ENCODE results near the gene RSPH4A. TPM values are rescaled to one million over a fixed set of nuclear protein-coding genes. Genes with fewer than 3 reads are reported as not detected.

RSPH4A gene
- polyA plus RNA-seq, 1 donor from 2014 or later, result 11.0 TPM

DNA sequence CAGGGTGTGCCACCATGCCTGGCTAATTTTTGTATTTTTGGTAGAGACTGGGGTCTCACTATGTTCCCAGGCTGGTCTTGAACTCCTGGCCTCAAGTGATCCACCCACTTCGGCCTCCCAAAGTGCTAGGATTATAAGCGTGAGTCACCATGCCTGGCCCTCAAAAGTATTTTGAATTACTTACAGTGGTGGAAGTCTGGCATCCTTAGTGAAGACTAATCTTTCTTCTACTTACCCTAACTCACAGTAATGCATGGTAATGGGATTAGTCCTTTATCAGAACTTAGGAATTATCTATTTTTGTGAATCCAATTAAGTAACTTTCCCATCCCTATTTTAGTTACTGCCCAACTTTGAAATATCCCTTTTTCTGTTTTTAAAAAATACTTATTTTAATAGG, 41.1 kb upstream of the RSPH4A start:
- Histone ChIP-seq H3K27me3 (ENCODE audit: insufficient read depth, low read depth, low read length) (no peaks in the 10 kb centered on the region), H3K36me3 (ENCODE audit: insufficient read depth, low read length) (no peaks in the 10 kb centered on the region), H3K27ac (ENCODE audit: low read length) (no peak overlapping the region), H3K9me2 (ENCODE audit: insufficient read depth, low read length) (no peaks in the 10 kb centered on the region), H3K9me3 (ENCODE audit: low read length) (no peaks in the 10 kb centered on the region), H4K20me1 (ENCODE audit: insufficient read depth) (no peaks in the 10 kb centered on the region), H3K9ac (ENCODE audit: low read length) (no peak overlapping the region), H3K4me2 (ENCODE audit: low read length) (no peak overlapping the region), H3K79me2 (replicated peaks; ENCODE audit: insufficient read depth, low read length) (peaks cover 31% of the 10 kb centered on the region), H3F3A (ENCODE audit: insufficient read depth, low read length, poor library complexity, severe bottlenecking) (no peaks in the 10 kb centered on the region), H3K4me3 (ENCODE audit: low read length) (no peak overlapping the region), H2AFZ (ENCODE audit: low read depth, low read length) (no peak overlapping the region)
- TF ChIP-seq EP300 (conservative IDR thresholded peaks at IDR 0.05; ENCODE audit: poor library complexity, severe bottlenecking), result no peak

DNA sequence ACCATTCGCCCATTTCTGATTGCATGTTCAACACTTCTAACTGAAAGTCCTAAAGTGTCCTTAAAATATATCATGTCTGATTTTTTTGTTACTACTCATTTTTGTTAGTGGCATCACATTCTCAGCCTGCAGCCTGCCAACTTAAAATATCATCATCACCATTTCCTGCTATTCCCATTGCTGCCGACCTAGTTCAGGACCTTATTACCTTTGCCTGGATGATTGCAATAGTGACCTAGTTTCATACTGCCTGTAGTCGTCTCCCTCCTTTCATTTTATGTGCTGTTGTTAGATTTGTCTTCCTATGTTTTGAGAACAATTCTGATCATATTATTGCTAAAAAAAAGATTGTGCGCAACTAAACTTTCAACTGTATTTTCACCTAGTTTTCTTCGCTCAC, 38.8 kb upstream of the RSPH4A start:
- H3K4me3 ChIP-seq (ENCODE audit: low read length), result no peak overlapping the region
- H3K9ac ChIP-seq (ENCODE audit: low read length), result no peak overlapping the region
- no peak overlapping the region for H3K27ac ChIP-seq (ENCODE audit: low read length)
- no peaks in the 10 kb centered on the region for H3K27me3 ChIP-seq (ENCODE audit: insufficient read depth, low read depth, low read length)
- no peaks in the 10 kb centered on the region for H3K36me3 ChIP-seq (ENCODE audit: insufficient read depth, low read length)
- H4K20me1 ChIP-seq (ENCODE audit: insufficient read depth), result no peaks in the 10 kb centered on the region
- H3K9me2 ChIP-seq (ENCODE audit: insufficient read depth, low read length), result no peaks in the 10 kb centered on the region
- H3K4me2 ChIP-seq (ENCODE audit: low read length), result no peak overlapping the region
- no peaks in the 10 kb centered on the region for H3K9me3 ChIP-seq (ENCODE audit: low read length)
- H3F3A ChIP-seq (ENCODE audit: insufficient read depth, low read length, poor library complexity, severe bottlenecking), result no peaks in the 10 kb centered on the region
- TF ChIP-seq TAF1 (IDR thresholded peaks at IDR 0.05; ENCODE audit: low read depth) (no peak), EZH2 (IDR thresholded peaks at IDR 0.05; ENCODE audit: borderline replicate concordance, insufficient read depth, low read length, poor library complexity, severe bottlenecking) (no peak), RAD21 (conservative IDR thresholded peaks at IDR 0.05) (no peak), POLR2AphosphoS5 (IDR thresholded peaks at IDR 0.05) (no peak), SMC3 (conservative IDR thresholded peaks at IDR 0.05; ENCODE audit: poor library complexity) (no peak)
- peaks cover 24% of the 10 kb centered on the region for H3K79me2 ChIP-seq (replicated peaks; ENCODE audit: insufficient read depth, low read length)
- H2AFZ ChIP-seq (ENCODE audit: low read depth, low read length), result no peak overlapping the region

DNA sequence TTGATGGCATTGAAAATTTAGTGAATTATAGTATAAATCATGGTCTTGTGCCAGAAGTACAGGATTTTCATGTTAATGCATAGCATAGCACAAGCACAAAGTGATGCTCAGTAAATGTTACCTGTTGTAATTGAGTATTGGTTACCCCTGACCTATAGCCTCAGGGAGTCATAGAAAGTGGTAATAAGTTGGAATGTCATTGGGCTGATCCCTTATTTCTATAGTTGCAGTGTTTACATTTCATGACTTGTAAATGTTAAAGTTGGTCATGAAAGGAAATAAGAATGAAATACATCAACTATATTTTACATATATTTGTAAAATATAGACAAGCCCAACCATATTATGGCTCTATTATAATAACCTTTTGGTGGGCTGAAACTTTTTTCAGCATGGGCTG, 37.9 kb upstream of the RSPH4A start:
- Histone ChIP-seq H3K9me3 (ENCODE audit: low read length) (no peaks in the 10 kb centered on the region), H3K9ac (ENCODE audit: low read length) (no peak overlapping the region), H3F3A (ENCODE audit: insufficient read depth, low read length, poor library complexity, severe bottlenecking) (no peaks in the 10 kb centered on the region), H3K27ac (ENCODE audit: low read length) (no peak overlapping the region), H4K20me1 (ENCODE audit: insufficient read depth) (no peaks in the 10 kb centered on the region), H2AFZ (ENCODE audit: low read depth, low read length) (no peak overlapping the region), H3K27me3 (ENCODE audit: insufficient read depth, low read depth, low read length) (no peaks in the 10 kb centered on the region), H3K79me2 (replicated peaks; ENCODE audit: insufficient read depth, low read length) (peaks cover 16% of the 10 kb centered on the region), H3K9me2 (ENCODE audit: insufficient read depth, low read length) (no peaks in the 10 kb centered on the region), H3K4me3 (ENCODE audit: low read length) (no peak overlapping the region), H3K4me2 (ENCODE audit: low read length) (no peak overlapping the region), H3K36me3 (ENCODE audit: insufficient read depth, low read length) (no peaks in the 10 kb centered on the region)
- TF ChIP-seq, protein P1, sequence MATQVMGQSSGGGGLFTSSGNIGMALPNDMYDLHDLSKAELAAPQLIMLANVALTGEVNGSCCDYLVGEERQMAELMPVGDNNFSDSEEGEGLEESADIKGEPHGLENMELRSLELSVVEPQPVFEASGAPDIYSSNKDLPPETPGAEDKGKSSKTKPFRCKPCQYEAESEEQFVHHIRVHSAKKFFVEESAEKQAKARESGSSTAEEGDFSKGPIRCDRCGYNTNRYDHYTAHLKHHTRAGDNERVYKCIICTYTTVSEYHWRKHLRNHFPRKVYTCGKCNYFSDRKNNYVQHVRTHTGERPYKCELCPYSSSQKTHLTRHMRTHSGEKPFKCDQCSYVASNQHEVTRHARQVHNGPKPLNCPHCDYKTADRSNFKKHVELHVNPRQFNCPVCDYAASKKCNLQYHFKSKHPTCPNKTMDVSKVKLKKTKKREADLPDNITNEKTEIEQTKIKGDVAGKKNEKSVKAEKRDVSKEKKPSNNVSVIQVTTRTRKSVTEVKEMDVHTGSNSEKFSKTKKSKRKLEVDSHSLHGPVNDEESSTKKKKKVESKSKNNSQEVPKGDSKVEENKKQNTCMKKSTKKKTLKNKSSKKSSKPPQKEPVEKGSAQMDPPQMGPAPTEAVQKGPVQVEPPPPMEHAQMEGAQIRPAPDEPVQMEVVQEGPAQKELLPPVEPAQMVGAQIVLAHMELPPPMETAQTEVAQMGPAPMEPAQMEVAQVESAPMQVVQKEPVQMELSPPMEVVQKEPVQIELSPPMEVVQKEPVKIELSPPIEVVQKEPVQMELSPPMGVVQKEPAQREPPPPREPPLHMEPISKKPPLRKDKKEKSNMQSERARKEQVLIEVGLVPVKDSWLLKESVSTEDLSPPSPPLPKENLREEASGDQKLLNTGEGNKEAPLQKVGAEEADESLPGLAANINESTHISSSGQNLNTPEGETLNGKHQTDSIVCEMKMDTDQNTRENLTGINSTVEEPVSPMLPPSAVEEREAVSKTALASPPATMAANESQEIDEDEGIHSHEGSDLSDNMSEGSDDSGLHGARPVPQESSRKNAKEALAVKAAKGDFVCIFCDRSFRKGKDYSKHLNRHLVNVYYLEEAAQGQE (IDR thresholded peaks at IDR 0.05; ENCODE audit: borderline replicate concordance), result no peak
- TF ChIP-seq MXI1 (conservative IDR thresholded peaks at IDR 0.05; ENCODE audit: poor library complexity, severe bottlenecking) (no peak), EP300 (conservative IDR thresholded peaks at IDR 0.05; ENCODE audit: poor library complexity, severe bottlenecking) (no peak), SMC3 (conservative IDR thresholded peaks at IDR 0.05; ENCODE audit: poor library complexity) (no peak), POLR2AphosphoS5 (IDR thresholded peaks at IDR 0.05) (no peak)
- TF ChIP-seq, protein P2, sequence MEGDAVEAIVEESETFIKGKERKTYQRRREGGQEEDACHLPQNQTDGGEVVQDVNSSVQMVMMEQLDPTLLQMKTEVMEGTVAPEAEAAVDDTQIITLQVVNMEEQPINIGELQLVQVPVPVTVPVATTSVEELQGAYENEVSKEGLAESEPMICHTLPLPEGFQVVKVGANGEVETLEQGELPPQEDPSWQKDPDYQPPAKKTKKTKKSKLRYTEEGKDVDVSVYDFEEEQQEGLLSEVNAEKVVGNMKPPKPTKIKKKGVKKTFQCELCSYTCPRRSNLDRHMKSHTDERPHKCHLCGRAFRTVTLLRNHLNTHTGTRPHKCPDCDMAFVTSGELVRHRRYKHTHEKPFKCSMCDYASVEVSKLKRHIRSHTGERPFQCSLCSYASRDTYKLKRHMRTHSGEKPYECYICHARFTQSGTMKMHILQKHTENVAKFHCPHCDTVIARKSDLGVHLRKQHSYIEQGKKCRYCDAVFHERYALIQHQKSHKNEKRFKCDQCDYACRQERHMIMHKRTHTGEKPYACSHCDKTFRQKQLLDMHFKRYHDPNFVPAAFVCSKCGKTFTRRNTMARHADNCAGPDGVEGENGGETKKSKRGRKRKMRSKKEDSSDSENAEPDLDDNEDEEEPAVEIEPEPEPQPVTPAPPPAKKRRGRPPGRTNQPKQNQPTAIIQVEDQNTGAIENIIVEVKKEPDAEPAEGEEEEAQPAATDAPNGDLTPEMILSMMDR (IDR thresholded peaks at IDR 0.05; ENCODE audit: poor library complexity, severe bottlenecking), result no peak
